Adrenal gland (tissue), 12 donors: ENCODE measurements around the gene NHSL2. TPM values are rescaled to one million over a fixed set of nuclear protein-coding genes. Genes with fewer than 3 reads are reported as not detected.

Source experiments
- DNase-seq, 7 donors: peaks; one replicate each; pipeline ENCODE4 v3.0.0-alpha.2; 2019 to 2020
- H3K27ac ChIP-seq, 5 donors: fragments of 200-600 bp; sonication (generic) in 4 of 5; 1 replicate in 3 of 5; 2 replicates in 2 of 5; pipeline versions ENCODE4 v1.5.1 to v1.8.0; 2016 to 2020; ENCODE audit warnings: mild to moderate bottlenecking in 1 of 5
- H3K27me3 ChIP-seq: fragments of 200-600 bp; 2 replicates; pipeline ENCODE4 v1.8.0; 2021
- H3K36me3 ChIP-seq, 2 donors: fragments of 200-600 bp; replicated peaks in 1 of 2; 1 replicate in 1 of 2; 2 replicates in 1 of 2; pipeline versions ENCODE4 v1.5.1 to v1.8.0; 2018 to 2022
- H3K4me1 ChIP-seq, 2 donors: fragments of 200-600 bp; replicated peaks in 1 of 2; 1 replicate in 1 of 2; 2 replicates in 1 of 2; pipeline versions ENCODE4 v1.5.1 to v1.8.0; 2018 to 2021
- H3K4me3 ChIP-seq, 4 donors: fragments of 200-600 bp; sonication (generic) in 3 of 4; one replicate each; pipeline ENCODE4 v1.5.1; 2016 to 2018
- H3K9me3 ChIP-seq, 3 donors: fragments of 200-600 bp; sonication (generic) in 1 of 3; replicated peaks in 1 of 3; 1 replicate in 2 of 3; 2 replicates in 1 of 3; pipeline versions ENCODE4 v1.5.1 to v1.8.0; 2016 to 2021
- CTCF ChIP-seq, 6 experiments: fragments of 450-650 bp in 4 of 6; fragments of 200-600 bp in 2 of 6; sonication (generic) in 1 of 6; IDR thresholded peaks; 1 replicate in 5 of 6; 2 replicates in 1 of 6; pipeline versions ENCODE4 v1.5.1 to v1.8.0; 2016 to 2021; ENCODE audit warnings: antibody characterized with exemption in 6 of 6, mild to moderate bottlenecking in 2 of 6, moderate library complexity in 1 of 6
- POLR2A ChIP-seq, 2 donors: fragments of 450-650 bp; IDR thresholded peaks; one replicate each; pipeline ENCODE4 v1.6.1; 2017; ENCODE audit warnings: antibody characterized with exemption in 2 of 2, mild to moderate bottlenecking in 2 of 2, moderate library complexity in 1 of 2
- WGBS, 4 donors: extraction: QIAGEN DNeasy Blood & Tissue Kit in 2 of 4; methylation state at CpG; one replicate each; pipeline versions ENCODE4 v1.1.5 to v1.1.7; 2013 to 2017; 5-methylcytosine and 5-hydroxymethylcytosine counted together
- intact Hi-C, 2 donors: fragments of 100-400 bp; cut with DNase I; formaldehyde crosslinking; loops; one replicate each; pipeline versions ENCODE4 v1.14.1 to v1.15.0; 2022 to 2023
- polyA plus RNA-seq, 3 donors: library from polyadenylated mRNA; stranded (reverse); fragments of 200-250 nt in 2 of 3; fragments of 350-450 nt in 1 of 3; fragmentation: Illumina TruSeq in 1 of 3; extraction: RNeasy Lipid Tissue Mini Kit (QIAGEN cat#74804) in 1 of 3; gene quantifications; one replicate each; pipeline ENCODE4 v1.2.3, GENCODE V29; 2013 to 2014
- total RNA-seq, 9 donors: library from RNA; depleted of rRNA in 4 of 9; stranded (reverse); fragments of >200 nt in 4 of 9; fragments of 120-200 nt in 1 of 9; fragmentation: NEBNext Ultra II Directional in 1 of 9; extraction: Animal tissue kit (Norgen Biotek cat#: 25700) in 1 of 9; gene quantifications; one replicate each; pipeline versions ENCODE4 v1.1.0 to v1.2.4, GENCODE V29; 2013 to 2023
- donor health status: healthy with polysubstance abuse.
- donor health status: Bipolar disorder and iron deficiency.
- donor health status: DM: yes; HTN: yes; CAD: no.
- donor health status: DM: no; HTN: no; CAD: no.
- donor health status: DM: no; HTN: no; CAD: no.
- donor health status: DM: yes; HTN: yes; CAD: no.

NHSL2 gene
- total and polyA plus RNA-seq, 12 donors, result 1.3 to 18.2 (median 4.8) TPM

- Histone ChIP-seq H3K27ac (no peak overlapping the region), H3K4me3 (no peak overlapping the region), H3K27me3 (peaks cover 36% of the 10 kb centered on the region), H3K36me3 (no peaks in the 10 kb centered on the region), H3K4me1 (no peaks in the 10 kb centered on the region), H3K9me3 (no peaks in the 10 kb centered on the region)
- WGBS, 4 donors, result 76 to 92% (median 85%) methylated on average over 2 to 6 of the region's 6 CpGs
- DNase-seq, result peak in 2 of 7 donors; percentile 4 to 7
- intact Hi-C loops, result no loop called here
- no peak for TF ChIP-seq CTCF (IDR thresholded peaks at IDR 0.05)
- TF ChIP-seq POLR2A (IDR thresholded peaks at IDR 0.05), result no peak
Observed at GRCh38 chrX:72025236-72025770, 114.7 kb downstream of the NHSL2 start.

GRCh38 chrX:72026341-72027023 lies 115.8 kb downstream of the NHSL2 start:
- no peak overlapping the region for H3K27ac ChIP-seq
- H3K36me3 ChIP-seq, result no peaks in the 10 kb centered on the region
- TF ChIP-seq CTCF (IDR thresholded peaks at IDR 0.05) (no peak), POLR2A (IDR thresholded peaks at IDR 0.05) (no peak)
- H3K4me3 ChIP-seq, result no peak overlapping the region
- peak in 2 of 7 donors; percentile 3 to 9 for DNase-seq
- no peaks in the 10 kb centered on the region for H3K4me1 ChIP-seq
- 42 to 86% (median 72%) methylated on average over 1 to 3 of the region's 3 CpGs for WGBS, 4 donors
- no peaks in the 10 kb centered on the region for H3K9me3 ChIP-seq
- intact Hi-C loops, result no loop called here
- peaks cover 28% of the 10 kb centered on the region for H3K27me3 ChIP-seq

- TF ChIP-seq CTCF (IDR thresholded peaks at IDR 0.05) (no peak), POLR2A (IDR thresholded peaks at IDR 0.05) (no peak)
- Histone ChIP-seq H3K27me3 (peaks cover 24% of the 10 kb centered on the region), H3K4me1 (no peaks in the 10 kb centered on the region), H3K4me3 (no peak overlapping the region), H3K36me3 (no peaks in the 10 kb centered on the region), H3K27ac (no peak overlapping the region), H3K9me3 (no peaks in the 10 kb centered on the region)
- intact Hi-C loops, result no loop called here
- 72 to 93% (median 82%) methylated on average over 11 to 14 of the region's 14 CpGs for WGBS, 4 donors
- DNase-seq, result peak in 1 of 7 donors; percentile 9
Observed at GRCh38 chrX:72027024-72027913, 116.6 kb downstream of the NHSL2 start.

- intact Hi-C loops, result no loop called here
- DNase-seq, result peak in 1 of 7 donors; percentile 5
- H3K36me3 ChIP-seq, result no peaks in the 10 kb centered on the region
- H3K4me3 ChIP-seq, result no peak overlapping the region
- H3K9me3 ChIP-seq, result no peaks in the 10 kb centered on the region
- H3K27ac ChIP-seq, result no peak overlapping the region
- TF ChIP-seq POLR2A (IDR thresholded peaks at IDR 0.05), result no peak
- TF ChIP-seq CTCF (IDR thresholded peaks at IDR 0.05), result no peak
- WGBS, 4 donors, result 79 to 100% (median 86%) methylated on average over 2 of the region's 2 CpGs; no CpG with 5 or more reads in 1 of the 4 donors
- no peaks in the 10 kb centered on the region for H3K4me1 ChIP-seq
- H3K27me3 ChIP-seq, result peaks cover 24% of the 10 kb centered on the region
Observed at GRCh38 chrX:72027914-72028307, 117.3 kb downstream of the NHSL2 start.
